IPS-NIHi11 (cell line): Measurements from ENCODE around the gene RASL10A.

Experiments used
- DNase-seq: peaks from one replicate; pipeline ENCODE4 v3.0.0; 2012; ENCODE audit warnings: mixed read lengths, low spot score

Gene RASL10A

GRCh38 chr22:29267858-29268510, 47.5 kb downstream of the RASL10A start, which contains the start of the genes EWSR1 and RHBDD3:
Gene EWSR1, plus strand, starts transcription at chr22:29268268. Its CDS starts 69 bp downstream, at chr22:29268337.
Gene RHBDD3, minus strand, starts transcription at chr22:29267981. Its CDS starts 2,355 bp downstream, at chr22:29265626.
- DNase-seq, result peak; percentile 96

DNA sequence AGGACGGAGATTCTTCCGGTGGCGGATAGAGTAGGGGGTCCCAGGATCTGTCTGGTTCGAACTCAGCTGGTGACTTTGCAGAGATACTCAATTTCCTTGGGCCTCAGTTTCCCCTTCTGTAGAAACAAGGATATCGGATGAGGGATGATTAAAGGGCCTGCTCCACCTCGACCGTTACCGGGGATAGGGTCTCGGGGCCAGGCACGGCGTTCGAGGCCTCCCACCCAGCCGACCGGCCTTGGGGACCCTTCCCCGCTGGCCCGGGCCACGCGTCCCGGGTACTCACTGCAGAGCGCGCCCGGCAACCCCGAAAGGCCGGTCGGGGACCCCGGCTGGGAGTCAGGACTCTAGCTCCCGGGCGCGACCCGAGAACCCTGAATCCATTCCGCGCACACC, 48.0 kb downstream of the RASL10A start:
- DNase-seq, result peak; percentile 38

DNA sequence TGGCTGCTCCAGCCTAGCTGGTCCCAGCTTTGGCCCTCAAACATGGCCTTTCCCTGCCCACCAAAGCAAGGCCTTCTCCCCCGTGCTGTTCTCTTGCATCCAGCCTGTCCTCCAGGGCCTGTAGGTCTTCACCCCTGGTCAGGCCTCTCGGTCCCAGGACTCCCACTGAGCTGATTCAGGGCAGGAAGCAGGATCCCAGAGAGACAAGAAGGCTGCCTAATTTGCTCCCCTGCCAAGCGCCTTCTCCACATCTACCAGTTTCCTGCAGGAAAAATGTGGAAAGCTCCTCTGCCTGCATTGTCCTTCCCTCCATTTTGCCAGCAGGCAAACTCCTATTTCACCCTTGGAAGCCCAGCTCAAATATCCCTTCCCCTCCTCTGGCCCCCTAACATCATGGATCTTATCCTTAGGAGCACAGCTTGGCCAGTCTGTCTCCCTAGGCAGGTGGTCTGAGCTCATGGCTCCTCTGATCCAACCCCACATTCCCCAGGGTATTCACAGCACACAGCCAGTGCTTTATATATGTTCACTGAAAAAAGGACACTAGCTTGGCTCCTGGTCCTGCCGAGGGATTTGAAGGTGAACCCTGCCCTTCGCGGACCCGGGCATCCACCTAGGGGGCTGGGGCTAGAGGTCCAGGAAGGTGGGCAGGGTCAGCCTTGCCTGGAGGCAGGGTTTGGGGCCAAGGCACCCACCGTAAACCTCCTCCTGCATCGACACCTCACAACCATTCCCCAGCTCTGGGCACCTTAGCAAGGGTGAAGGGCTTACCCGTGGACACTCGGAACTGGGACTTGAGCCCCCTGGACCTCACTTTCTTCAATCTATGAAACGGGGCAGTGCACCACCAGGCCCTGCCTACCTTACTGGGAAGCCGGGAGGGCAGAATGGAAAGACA, 48.7 kb downstream of the RASL10A start:
- DNase-seq, result peak; percentile 29

DNA sequence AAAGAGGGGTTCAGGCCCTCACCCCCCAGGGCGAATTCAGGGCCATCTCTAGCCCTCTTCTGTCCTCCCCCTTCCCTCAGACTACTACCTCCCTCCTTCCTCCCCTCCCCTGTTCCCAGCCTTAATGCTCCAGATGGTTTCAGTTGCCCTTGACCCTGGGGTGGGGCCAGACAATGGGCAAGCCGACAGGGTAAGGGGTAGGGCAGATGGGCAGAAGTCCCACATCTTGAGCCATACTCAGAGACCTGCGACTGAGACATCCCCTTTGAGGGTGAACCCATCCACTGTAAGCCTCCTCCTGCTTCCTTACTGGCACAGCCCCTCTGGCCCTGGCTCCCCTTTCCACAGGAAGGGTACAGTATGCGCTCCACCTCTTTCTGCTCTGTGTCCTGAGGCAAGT, 49.6 kb downstream of the RASL10A start:
- no peak for DNase-seq

GRCh38 chr22:29265305-29265704, 50.2 kb downstream of the RASL10A start:
- DNase-seq, result no peak

DNA sequence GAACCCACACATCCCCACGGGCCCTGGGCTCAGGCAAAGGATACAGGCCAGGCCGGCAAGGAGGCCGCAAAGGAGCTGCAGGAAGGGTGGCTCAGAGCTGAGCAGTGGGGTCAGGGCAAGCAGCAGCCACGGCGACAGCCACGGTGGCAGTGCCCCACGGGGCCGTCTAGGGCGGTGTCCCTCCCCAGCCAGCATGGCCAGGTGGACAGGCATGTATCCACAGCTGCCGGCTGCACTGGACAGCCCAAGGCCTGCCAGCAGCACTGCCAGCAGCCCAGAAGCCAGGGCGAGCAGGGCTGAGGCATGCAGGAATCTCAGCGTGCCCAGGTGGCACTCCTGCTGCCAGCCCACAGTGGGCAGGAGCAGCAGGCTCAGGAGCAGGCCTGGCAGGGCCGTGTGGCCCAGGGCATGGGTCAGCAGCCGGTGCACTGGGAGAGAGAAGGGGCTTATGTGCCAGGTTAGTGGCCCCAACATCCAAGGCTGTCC, 51.7 kb downstream of the RASL10A start:
- DNase-seq, result no peak
